Activated T-cell treated with anti-CD3 and anti-CD28 coated beads, Interleukin-2, amount 50 U/mL, for 24 hours (primary cell): ENCODE data around the gene PPP6C.
"Not testable (repeated sequence)": the region's sequence is repeated elsewhere in the genome, so short reads cannot be mapped to it uniquely, and the experiment has no call there.

Experiments
- DNase-seq: peaks from one replicate; pipeline ENCODE4 v3.0.0-alpha.2; 2020
- H3K27ac Mint-ChIP-seq: 2 replicates; pipeline ENCODE4 v1.8.0; 2020; ENCODE audit warnings: mild to moderate bottlenecking, mixed read lengths
- H3K27me3 Mint-ChIP-seq: 2 replicates; pipeline ENCODE4 v1.8.0; 2020; ENCODE audit warnings: mixed read lengths
- H3K36me3 Mint-ChIP-seq: 2 replicates; pipeline ENCODE4 v1.8.0; 2020; ENCODE audit warnings: low read depth, mixed read lengths
- H3K4me1 Mint-ChIP-seq: 2 replicates; pipeline ENCODE4 v1.8.0; 2020; ENCODE audit warnings: low read depth, mixed read lengths
- H3K4me3 Mint-ChIP-seq: 2 replicates; pipeline ENCODE4 v1.8.0; 2020; ENCODE audit warnings: mild to moderate bottlenecking, moderate library complexity, mixed read lengths
- H3K9me3 Mint-ChIP-seq: 2 replicates; pipeline ENCODE4 v1.8.0; 2020; ENCODE audit warnings: mixed read lengths

PPP6C gene

DNA sequence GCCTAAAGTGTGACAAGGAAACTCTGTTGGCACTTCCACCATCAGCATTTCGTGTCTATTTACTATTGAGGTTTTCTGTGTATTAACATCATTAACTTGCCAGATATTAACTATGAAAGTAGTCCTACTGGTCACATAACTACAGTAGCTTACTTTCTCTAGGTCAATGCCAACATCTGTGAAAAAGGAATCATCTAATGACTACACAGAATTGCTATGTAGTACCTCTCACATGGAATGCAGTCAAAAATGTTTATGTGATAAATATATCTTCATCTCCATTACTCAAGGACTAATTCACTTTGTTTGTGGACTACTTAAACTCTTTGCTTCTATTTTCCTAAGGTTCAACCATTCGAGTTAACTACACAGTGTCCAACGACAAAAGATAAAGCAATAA is 48.4 kb downstream of the PPP6C start:
- Mint-ChIP-seq H3K4me1 (peaks cover 34% of the 10 kb centered on the region), H3K36me3 (peaks cover 24% of the 10 kb centered on the region), H3K9me3 (no peaks in the 10 kb centered on the region), H3K27ac (no peak overlapping the region), H3K27me3 (no peaks in the 10 kb centered on the region), H3K4me3 (no peak overlapping the region)
- DNase-seq = no peak

GRCh38 chr9:125140576-125140975 is 49.0 kb downstream of the PPP6C start:
- no peak for DNase-seq
- no peak overlapping the region for H3K4me3 Mint-ChIP-seq
- peaks cover 24% of the 10 kb centered on the region for H3K36me3 Mint-ChIP-seq

DNA sequence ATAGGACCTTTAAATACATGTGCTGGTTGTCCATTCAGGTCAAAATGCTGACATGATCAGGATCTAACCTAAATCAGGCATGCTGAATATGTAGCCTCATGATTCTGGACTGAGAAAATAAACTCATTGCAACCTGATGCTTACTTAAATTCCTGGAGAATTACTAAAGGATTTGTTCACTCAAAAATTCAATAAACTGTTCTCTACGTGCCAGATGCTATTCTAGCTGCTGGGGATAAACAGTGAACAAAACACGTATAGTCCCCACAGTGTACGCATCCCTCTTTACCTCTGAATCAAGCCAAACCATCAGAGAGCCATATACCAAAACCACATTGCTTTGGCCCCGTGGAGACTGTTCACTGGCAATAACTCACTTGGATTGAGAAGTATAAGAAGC is 52.4 kb downstream of the PPP6C start:
- H3K4me1 Mint-ChIP-seq = peaks cover 41% of the 10 kb centered on the region

More at GRCh38 chr9:125140576-125140975, 49.0 kb downstream of the PPP6C start:
- Mint-ChIP-seq H3K4me1 (peaks cover 31% of the 10 kb centered on the region), H3K9me3 (no peaks in the 10 kb centered on the region), H3K27ac (no peak overlapping the region), H3K27me3 (no peaks in the 10 kb centered on the region)

GRCh38 chr9:125134976-125135375 is 54.6 kb downstream of the PPP6C start:
- Mint-ChIP-seq H3K36me3 (peaks cover 18% of the 10 kb centered on the region), H3K4me1 (peaks cover 36% of the 10 kb centered on the region), H3K27ac (no peak overlapping the region), H3K9me3 (peaks cover 2% of the 10 kb centered on the region), H3K4me3 (no peak overlapping the region), H3K27me3 (no peaks in the 10 kb centered on the region)
- no peak for DNase-seq

More for the DNA sequence above, 52.4 kb downstream of the PPP6C start:
- no peak overlapping the region for H3K4me3 Mint-ChIP-seq
- peaks cover 2% of the 10 kb centered on the region for H3K9me3 Mint-ChIP-seq
- H3K27me3 Mint-ChIP-seq = no peaks in the 10 kb centered on the region
- no peak overlapping the region for H3K27ac Mint-ChIP-seq
- peaks cover 22% of the 10 kb centered on the region for H3K36me3 Mint-ChIP-seq
- no peak for DNase-seq

DNA sequence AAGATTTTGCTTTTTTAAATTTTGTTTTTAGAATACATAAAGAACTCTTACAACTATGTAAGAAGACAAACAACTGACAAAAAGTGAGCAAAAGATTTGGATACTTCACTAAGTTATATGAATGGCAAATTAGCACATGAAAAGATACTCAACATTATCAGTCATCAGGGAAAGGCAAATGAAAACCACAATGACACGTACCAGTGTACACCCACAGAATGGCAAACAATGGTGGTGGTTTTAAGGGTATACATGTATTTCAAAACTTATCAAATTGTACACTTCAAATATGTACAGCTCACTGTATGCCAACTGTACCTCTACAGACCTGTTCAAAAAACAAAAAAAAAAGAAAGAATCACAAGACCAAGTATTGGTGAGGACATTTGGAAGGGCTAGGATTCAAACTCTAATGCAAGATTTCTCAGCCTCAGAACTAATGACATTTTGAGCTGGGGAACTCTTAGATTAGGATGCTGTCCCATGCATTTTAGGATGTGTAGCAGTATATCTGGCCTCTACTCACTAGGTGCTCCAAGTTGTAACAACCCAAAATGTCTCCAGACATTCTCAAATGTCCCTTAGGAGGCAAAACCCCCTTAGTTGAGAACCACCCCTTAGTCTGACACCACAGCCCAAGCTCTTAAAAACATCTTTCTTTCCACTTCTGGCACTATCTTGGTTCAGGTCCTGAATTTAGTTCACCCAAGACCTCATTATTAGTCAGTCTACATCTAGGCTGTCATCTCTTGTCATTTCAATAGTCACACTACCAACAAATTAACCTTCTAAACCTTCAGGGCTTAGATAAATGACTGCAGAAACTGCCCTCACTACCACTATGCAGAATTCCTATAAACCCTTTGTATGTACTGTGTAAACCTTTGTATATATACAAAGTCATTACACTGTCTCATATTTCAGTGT is 55.9 kb downstream of the PPP6C start:
- Mint-ChIP-seq H3K27ac (peak overlapping the region; percentile 87), H3K4me3 (no peak overlapping the region), H3K36me3 (peaks cover 8% of the 10 kb centered on the region), H3K9me3 (peaks cover 2% of the 10 kb centered on the region), H3K27me3 (no peaks in the 10 kb centered on the region), H3K4me1 (peaks cover 30% of the 10 kb centered on the region)
- DNase-seq = no peak

DNA sequence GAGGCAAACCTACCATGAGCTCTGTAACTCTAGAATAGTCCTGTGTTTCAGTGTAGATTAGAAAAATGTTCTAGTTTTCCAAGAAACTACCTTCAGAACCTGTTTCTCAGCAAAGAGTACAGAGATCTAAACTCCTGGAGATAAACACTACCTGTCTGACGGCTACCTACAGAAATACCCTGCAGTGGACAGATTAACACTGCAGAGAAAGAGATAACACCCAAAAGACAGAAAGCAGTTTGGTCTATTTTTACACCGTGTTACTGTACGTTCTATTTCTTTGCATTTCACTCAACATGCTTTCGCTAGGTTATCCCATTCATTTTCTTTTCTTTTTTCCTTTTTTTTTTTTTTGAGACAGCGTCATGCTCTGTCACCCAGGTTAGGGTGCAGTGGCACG is 57.8 kb downstream of the PPP6C start:
- H3K4me3 Mint-ChIP-seq = no peak overlapping the region
- H3K9me3 Mint-ChIP-seq = peaks cover 2% of the 10 kb centered on the region
- H3K27me3 Mint-ChIP-seq = no peaks in the 10 kb centered on the region
- H3K27ac Mint-ChIP-seq = no peak overlapping the region
- peaks cover 33% of the 10 kb centered on the region for H3K4me1 Mint-ChIP-seq
- DNase-seq = no peak
- H3K36me3 Mint-ChIP-seq = peaks cover 4% of the 10 kb centered on the region

- peak overlapping the region; percentile 42 for H3K4me3 Mint-ChIP-seq
- H3K27ac Mint-ChIP-seq = peak overlapping the region; percentile 96
- H3K4me1 Mint-ChIP-seq = peaks cover 31% of the 10 kb centered on the region
- DNase-seq = peak; percentile 71
- H3K9me3 Mint-ChIP-seq = no peaks in the 10 kb centered on the region
- no peaks in the 10 kb centered on the region for H3K27me3 Mint-ChIP-seq
- H3K36me3 Mint-ChIP-seq = no peaks in the 10 kb centered on the region
Observed at GRCh38 chr9:125126019-125126746, 63.4 kb downstream of the PPP6C start.

DNA sequence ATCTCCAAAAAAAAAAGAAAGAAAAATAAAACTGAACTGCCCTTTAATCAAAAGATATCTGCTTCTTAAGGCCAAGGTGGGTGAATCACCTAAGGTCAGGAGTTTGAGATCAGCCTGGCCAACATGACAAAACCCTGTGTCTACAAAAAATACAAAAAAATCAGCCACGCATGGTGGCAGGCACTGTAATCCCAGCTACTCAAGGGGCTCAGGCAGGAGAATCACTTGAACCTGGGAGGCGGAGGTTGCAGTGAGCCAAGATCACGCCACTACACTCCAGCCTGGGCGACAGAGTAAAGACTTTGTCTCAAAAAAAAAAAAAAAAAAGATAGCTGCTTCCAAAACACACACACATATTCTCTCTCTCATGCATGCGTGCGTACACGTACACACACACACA is 64.1 kb downstream of the PPP6C start:
- Mint-ChIP-seq H3K27me3 (no peaks in the 10 kb centered on the region), H3K9me3 (no peaks in the 10 kb centered on the region), H3K4me1 (peaks cover 37% of the 10 kb centered on the region), H3K27ac (peak overlapping the region; percentile 96), H3K4me3 (no peak overlapping the region), H3K36me3 (no peaks in the 10 kb centered on the region)
- DNase-seq = no peak

DNA sequence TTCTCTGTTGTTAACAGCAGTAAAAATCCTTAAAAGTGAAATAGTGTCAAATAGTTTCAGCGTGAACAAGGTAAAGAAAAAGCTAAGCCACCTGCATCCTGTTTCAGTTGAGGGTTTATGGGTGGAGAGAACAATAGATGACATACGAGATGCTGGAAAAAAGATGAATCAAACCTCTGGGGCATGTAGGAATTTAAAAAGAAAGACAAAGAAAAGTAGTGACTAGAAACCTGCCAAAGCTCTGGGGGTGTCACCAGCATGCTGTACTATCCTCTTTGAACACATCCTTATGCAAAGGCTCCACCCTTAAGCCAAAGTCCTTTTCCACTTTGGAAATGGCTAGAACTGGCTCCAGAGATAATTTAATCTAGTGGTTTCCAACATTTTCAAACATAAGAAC is 68.5 kb downstream of the PPP6C start:
- peak overlapping the region; percentile 11 for H3K27ac Mint-ChIP-seq
- no peaks in the 10 kb centered on the region for H3K27me3 Mint-ChIP-seq
- H3K36me3 Mint-ChIP-seq = peaks cover 4% of the 10 kb centered on the region
- peaks cover 41% of the 10 kb centered on the region for H3K4me1 Mint-ChIP-seq
- no peak for DNase-seq
- no peaks in the 10 kb centered on the region for H3K9me3 Mint-ChIP-seq
- H3K4me3 Mint-ChIP-seq = no peak overlapping the region

DNA sequence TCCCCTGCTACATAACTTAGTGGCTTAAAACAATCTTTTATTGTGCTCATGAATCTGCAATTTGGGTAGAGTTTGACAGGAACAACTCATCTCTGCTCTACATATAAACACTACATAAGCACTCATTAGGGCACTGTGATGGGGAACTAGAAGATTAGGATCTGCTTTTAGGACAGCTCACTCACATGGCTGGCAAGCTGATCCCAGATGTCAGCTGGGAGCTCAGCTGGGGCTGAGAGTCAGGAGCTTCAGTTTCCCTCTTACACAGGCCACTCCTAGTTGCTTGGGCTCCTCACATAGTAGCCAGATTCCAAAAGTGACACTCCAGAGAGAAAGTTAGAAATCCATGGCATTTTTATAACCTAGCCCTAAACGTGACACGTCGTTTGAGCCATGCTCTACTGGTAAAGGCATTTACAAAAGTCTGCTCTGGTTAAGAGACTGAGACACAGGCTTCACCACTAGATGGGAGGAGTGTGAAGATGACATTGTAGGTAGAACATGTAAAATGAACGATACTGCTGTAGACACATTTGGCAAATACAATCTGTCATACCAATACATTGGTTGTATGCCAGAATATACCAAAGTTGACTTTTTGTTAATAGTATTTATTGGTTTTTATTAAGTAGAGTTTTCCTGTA is 69.8 kb downstream of the PPP6C start:
- Mint-ChIP-seq H3K4me1 (peaks cover 31% of the 10 kb centered on the region), H3K36me3 (peaks cover 5% of the 10 kb centered on the region), H3K9me3 (no peaks in the 10 kb centered on the region), H3K27me3 (no peaks in the 10 kb centered on the region), H3K4me3 (no peak overlapping the region), H3K27ac (peak overlapping the region; percentile 47)
- no peak for DNase-seq

- peaks cover 27% of the 10 kb centered on the region for H3K4me1 Mint-ChIP-seq
- not testable (repeated sequence) for H3K36me3 Mint-ChIP-seq, H3K9me3 Mint-ChIP-seq, H3K4me3 Mint-ChIP-seq, H3K27ac Mint-ChIP-seq, H3K27me3 Mint-ChIP-seq, DNase-seq
Observed at GRCh38 chr9:125118696-125119095, 70.9 kb downstream of the PPP6C start.

GRCh38 chr9:125114503-125114902 is 75.1 kb downstream of the PPP6C start:
- not testable (repeated sequence) for DNase-seq

GRCh38 chr9:125110464-125110863 is 79.1 kb downstream of the PPP6C start:
- no peak for DNase-seq
- Mint-ChIP-seq H3K4me1 (peaks cover 10% of the 10 kb centered on the region), H3K27ac (no peak overlapping the region), H3K36me3 (peaks cover 25% of the 10 kb centered on the region), H3K4me3 (no peak overlapping the region), H3K27me3 (no peaks in the 10 kb centered on the region), H3K9me3 (peaks cover 12% of the 10 kb centered on the region)

More at GRCh38 chr9:125114503-125114902, 75.1 kb downstream of the PPP6C start:
- H3K27ac Mint-ChIP-seq, H3K27me3 Mint-ChIP-seq, H3K4me3 Mint-ChIP-seq: not testable (repeated sequence)
- peaks cover 12% of the 10 kb centered on the region for H3K9me3 Mint-ChIP-seq
- H3K4me1 Mint-ChIP-seq = peaks cover 19% of the 10 kb centered on the region
- H3K36me3 Mint-ChIP-seq = peaks cover 29% of the 10 kb centered on the region

- not testable (repeated sequence) for H3K27ac Mint-ChIP-seq, H3K4me3 Mint-ChIP-seq, H3K27me3 Mint-ChIP-seq, DNase-seq
- H3K9me3 Mint-ChIP-seq = peaks cover 12% of the 10 kb centered on the region
- H3K36me3 Mint-ChIP-seq = peaks cover 20% of the 10 kb centered on the region
- peaks cover 12% of the 10 kb centered on the region for H3K4me1 Mint-ChIP-seq
Observed at GRCh38 chr9:125108541-125108940, 81.1 kb downstream of the PPP6C start.
